A549 (cell line): ENCODE results near the gene AFF1. TPM values are rescaled to one million over a fixed set of nuclear protein-coding genes. Genes with fewer than 3 reads are reported as not detected.

Experiments
- ATAC-seq, 2 experiments: fragments of 200-7000 bp in 1 of 2; fragments of >200 bp in 1 of 2; cut with Nextera tagmentation in 1 of 2; cut with Tn5 transposase in 1 of 2; 3 replicates each; pipeline versions ENCODE4 v1.8.0 to v1.9.1; 2018 to 2020; ENCODE audit warnings: mild to moderate bottlenecking in 1 of 2, moderate library complexity in 1 of 2
- CTCF ChIA-PET: fragments of 300-600 bp; sonication (Branson Sonifier 250); formaldehyde crosslinking; extraction: SDS; loops from one replicate; lab custom pipeline; 2021; ENCODE audit warnings: antibody characterized with exemption, inconsistent platforms; lab: Yijun Ruan, JAX
- POLR2A ChIA-PET: fragments of 350-600 bp; formaldehyde crosslinking; extraction: SDS; loops from one replicate; lab custom pipeline; 2021; ENCODE audit warnings: antibody characterized with exemption, inconsistent platforms; lab: Yijun Ruan, JAX
- DNase-seq, 2 experiments: peaks; one replicate each; pipeline versions ENCODE4 v3.0.0 to v3.0.0-alpha.2; 2011 to 2016; ENCODE audit warnings: low read depth in 1 of 2, low spot score in 1 of 2
- FAIRE-seq: peaks from 2 replicates; lab custom pipeline; 2011; peaks lifted over from hg19 to GRCh38; lab: Jason Lieb, UNC
- H3K27ac ChIP-seq, 2 experiments: fragments of >200 bp; sonication (Bioruptor Twin); formaldehyde crosslinking; 3 replicates each; pipeline ENCODE4 v1.5.1; 2016 to 2017
- H3K4me1 ChIP-seq: fragments of >200 bp; sonication (Bioruptor Twin); formaldehyde crosslinking; 3 replicates; pipeline ENCODE4 v1.6.1; 2016
- H3K4me2 ChIP-seq: fragments of >200 bp; sonication (Bioruptor Twin); formaldehyde crosslinking; 3 replicates; pipeline ENCODE4 v1.6.1; 2016
- H3K4me3 ChIP-seq: fragments of >200 bp; sonication (Bioruptor Twin); formaldehyde crosslinking; 3 replicates; pipeline ENCODE4 v1.5.1; 2016
- H3K9me3 ChIP-seq: fragments of >200 bp; sonication (Bioruptor Twin); formaldehyde crosslinking; 3 replicates; pipeline ENCODE4 v1.6.1; 2016
- ATOH8 ChIP-seq: fragments of 250-450 bp; sonication (Bioruptor Pico); IDR thresholded peaks from 2 replicates; pipeline ENCODE4 v1.5.0; 2020; ENCODE audit warnings: low read depth, mild to moderate bottlenecking, moderate library complexity
- BCL3 ChIP-seq: fragments of >200 bp; sonication (Bioruptor Twin); formaldehyde crosslinking; IDR thresholded peaks from 3 replicates; pipeline ENCODE4 v1.6.1; 2016
- BHLHE40 ChIP-seq: IDR thresholded peaks from 2 replicates; pipeline ENCODE4 v1.6.1; 2012; ENCODE audit warnings: low read depth, low read length, inconsistent platforms
- CEBPB ChIP-seq, 2 experiments: fragments of >200 bp in 1 of 2; sonication (Bioruptor Twin) in 1 of 2; formaldehyde crosslinking in 1 of 2; IDR thresholded peaks; 2 replicates each; pipeline ENCODE4 v1.6.1; 2012 to 2016
- CHD2 ChIP-seq: fragments of 150-350 bp; IDR thresholded peaks from 2 replicates; pipeline ENCODE4 v1.6.1; 2014; ENCODE audit warnings: low read length; ENCODE audit not compliant: partially characterized antibody
- CHD4 ChIP-seq: fragments of 200-600 bp; sonication (generic); IDR thresholded peaks from 2 replicates; pipeline ENCODE4 v1.6.1; 2016; ENCODE audit warnings: antibody characterized with exemption, mild to moderate bottlenecking, borderline replicate concordance
- CTCF ChIP-seq: fragments of >200 bp; sonication (Bioruptor Twin); formaldehyde crosslinking; IDR thresholded peaks from 3 replicates; pipeline ENCODE4 v1.5.1; 2016
- EHF ChIP-seq: fragments of 250-450 bp; sonication (Bioruptor Pico); IDR thresholded peaks from 2 replicates; pipeline ENCODE4 v1.5.0; 2020; ENCODE audit warnings: mild to moderate bottlenecking
- EHMT2 ChIP-seq: fragments of 200-600 bp; sonication (generic); IDR thresholded peaks from 2 replicates; pipeline ENCODE4 v1.6.1; 2016; ENCODE audit warnings: antibody characterized with exemption, low read depth, mild to moderate bottlenecking, moderate library complexity
- ELK1 ChIP-seq: fragments of 150-350 bp; IDR thresholded peaks from 2 replicates; pipeline ENCODE4 v1.6.1; 2014; ENCODE audit warnings: low read depth, mild to moderate bottlenecking, low read length
- EP300 ChIP-seq, 2 experiments: fragments of >200 bp; sonication (Bioruptor Twin); formaldehyde crosslinking; IDR thresholded peaks; 2 replicates in 1 of 2; 3 replicates in 1 of 2; pipeline ENCODE4 v1.6.1; 2016 to 2017
- FOSL2 ChIP-seq, 2 experiments: fragments of 450-650 bp in 1 of 2; fragments of >200 bp in 1 of 2; sonication (Bioruptor Twin) in 1 of 2; formaldehyde crosslinking; IDR thresholded peaks; 2 replicates each; pipeline versions ENCODE4 v1.5.0 to v1.6.1; 2016 to 2020; ENCODE audit warnings: mild to moderate bottlenecking in 1 of 2, moderate library complexity in 1 of 2
- FOXS1 ChIP-seq: fragments of 250-450 bp; sonication (Bioruptor Pico); IDR thresholded peaks from 2 replicates; pipeline ENCODE4 v1.5.0; 2020; ENCODE audit warnings: mild to moderate bottlenecking, moderate library complexity
- HDAC2 ChIP-seq: fragments of 200-600 bp; sonication (generic); IDR thresholded peaks from 2 replicates; pipeline ENCODE4 v1.6.1; 2016
- JUN ChIP-seq, 2 experiments: fragments of >200 bp; sonication (Bioruptor Twin); formaldehyde crosslinking; IDR thresholded peaks; 2 replicates in 1 of 2; 3 replicates in 1 of 2; pipeline ENCODE4 v1.6.1; 2016 to 2017
- JUNB ChIP-seq: fragments of >200 bp; sonication (Bioruptor Twin); formaldehyde crosslinking; IDR thresholded peaks from 2 replicates; pipeline ENCODE4 v1.6.1; 2016
- KDM5A ChIP-seq: fragments of 200-600 bp; sonication (generic); IDR thresholded peaks from 2 replicates; pipeline ENCODE4 v1.6.1; 2016; ENCODE audit warnings: antibody characterized with exemption, mild to moderate bottlenecking
- MAZ ChIP-seq: fragments of 150-350 bp; IDR thresholded peaks from 2 replicates; pipeline ENCODE4 v1.6.1; 2014; ENCODE audit warnings: antibody characterized with exemption, low read depth, low read length, borderline replicate concordance
- NFE2L2 ChIP-seq: fragments of 150-350 bp; conservative IDR thresholded peaks from 2 replicates; pipeline ENCODE4 v1.6.1; 2014; ENCODE audit warnings: low read length
- NPAS2 ChIP-seq: fragments of 250-450 bp; sonication (Bioruptor Pico); IDR thresholded peaks from 2 replicates; pipeline ENCODE4 v1.8.0; 2022; ENCODE audit warnings: mild to moderate bottlenecking, moderate library complexity, borderline replicate concordance
- NR3C1 ChIP-seq: fragments of >200 bp; sonication (Bioruptor Twin); formaldehyde crosslinking; IDR thresholded peaks from 3 replicates; pipeline ENCODE4 v1.6.1; 2017
- POLR2AphosphoS2 ChIP-seq: conservative IDR thresholded peaks from 2 replicates; pipeline ENCODE4 v1.6.1; 2012; ENCODE audit warnings: low read length, improper control_type of control experiment, inconsistent platforms
- RCOR1 ChIP-seq: fragments of 150-350 bp; IDR thresholded peaks from 2 replicates; pipeline ENCODE4 v1.6.1; 2014; ENCODE audit warnings: antibody characterized with exemption, low read length, low read depth
- RFX5 ChIP-seq: fragments of 450-650 bp; IDR thresholded peaks from 2 replicates; pipeline ENCODE4 v1.7.1; 2014; ENCODE audit warnings: antibody characterized with exemption, mild to moderate bottlenecking, moderate library complexity
- SREBF2 ChIP-seq: fragments of 450-650 bp; IDR thresholded peaks from 2 replicates; pipeline ENCODE4 v1.6.1; 2014; ENCODE audit warnings: mild to moderate bottlenecking, moderate library complexity
- TFCP2L1 ChIP-seq: fragments of 250-450 bp; sonication (Bioruptor Pico); IDR thresholded peaks from 2 replicates; pipeline ENCODE4 v1.5.0; 2021; ENCODE audit warnings: mild to moderate bottlenecking
- TP53 ChIP-seq: fragments of 250-450 bp; sonication (Bioruptor Pico); IDR thresholded peaks from 2 replicates; pipeline ENCODE4 v1.5.0; 2021; ENCODE audit warnings: mild to moderate bottlenecking, moderate library complexity
- ZFP36 ChIP-seq: fragments of 450-650 bp; IDR thresholded peaks from 2 replicates; pipeline ENCODE4 v1.6.1; 2014; ENCODE audit warnings: borderline replicate concordance; ENCODE audit not compliant: partially characterized antibody
- ZSCAN20 ChIP-seq: fragments of 250-450 bp; sonication (Bioruptor Pico); IDR thresholded peaks from 2 replicates; pipeline ENCODE4 v1.8.0; 2022; ENCODE audit warnings: mild to moderate bottlenecking, moderate library complexity
- WGBS: methylation state at CpG from one replicate; pipeline ENCODE4 v1.1.6; 2017; ENCODE audit errors: missing lambda C conversion rate; 5-methylcytosine and 5-hydroxymethylcytosine counted together
- polyA plus RNA-seq, 4 experiments: library from polyadenylated mRNA; depleted of rRNA in 3 of 4; stranded (reverse); fragments of >200 nt; fragmentation: RNase III in 1 of 4; extraction: RNeasy Plus Mini Kit Qiagen cat#74134 plus additional on column Dnase treatment in 1 of 4; gene quantifications; 2 replicates in 3 of 4; 3 replicates in 1 of 4; pipeline ENCODE4 v1.2.3, GENCODE V29; 2011 to 2017

The AFF1 gene
- polyA plus RNA-seq, 2 of the 4 experiments (the other 2 are of a cell fraction), result 13.7 to 15.4 TPM

- POLR2A ChIA-PET, result no interaction called here
- Histone ChIP-seq H3K27ac (no peak overlapping the region), H3K4me3 (no peak overlapping the region), H3K4me2 (no peak overlapping the region), H3K9me3 (no peaks in the 10 kb centered on the region), H3K4me1 (peaks cover 21% of the 10 kb centered on the region; the same call in 2 of the 3 replicates)
- ATAC-seq, result no peak
- no peak for FAIRE-seq
- no peak for TF ChIP-seq EP300 (IDR thresholded peaks at IDR 0.05)
- TF ChIP-seq RFX5, result no peak
- no peak for TF ChIP-seq FOSL2 (IDR thresholded peaks at IDR 0.05)
- no peak for TF ChIP-seq FOSL2 (CRISPR knock-in tag; IDR thresholded peaks at IDR 0.05)
- TF ChIP-seq CHD2, result no peak
- no peak for TF ChIP-seq CTCF
- TF ChIP-seq KDM5A, result no peak
- TF ChIP-seq NFE2L2, result no peak
- TF ChIP-seq EHF, result no peak
- no peak for TF ChIP-seq SREBF2
- no peak for TF ChIP-seq TP53 (CRISPR knock-in tag)
- no peak for TF ChIP-seq CHD4
- TF ChIP-seq POLR2AphosphoS2, result no peak
- no peak for TF ChIP-seq ZSCAN20
- TF ChIP-seq TFCP2L1 (CRISPR knock-in tag), result no peak
- no peak for TF ChIP-seq RCOR1
- TF ChIP-seq FOXS1, result no peak
- TF ChIP-seq MAZ, result no peak
- TF ChIP-seq ELK1, result no peak
- 95% methylated on average over 6 of the region's 6 CpGs for WGBS
- DNase-seq, result no peak
- CTCF ChIA-PET, result interaction anchor here (0.8 to 2.2 kb wide), 2 partner anchors 9 to 80 kb away, joined by 3 to 13 read pairs; no protein-coding TSS in a partner anchor
Observed at GRCh38 chr4:87002682-87003043, 67.9 kb downstream of the AFF1 start.

GRCh38 chr4:87003266-87003665, 68.5 kb downstream of the AFF1 start:
- no peak overlapping the region for H3K4me2 ChIP-seq
- TF ChIP-seq BCL3, result no peak
- no peak for TF ChIP-seq KDM5A
- TF ChIP-seq ZSCAN20, result no peak
- TF ChIP-seq JUNB, result no peak
- no peak for TF ChIP-seq CEBPB (IDR thresholded peaks at IDR 0.05)
- peaks cover 23% of the 10 kb centered on the region; the same call in 2 of the 3 replicates for H3K4me1 ChIP-seq
- ATAC-seq (no peak), DNase-seq (no peak), FAIRE-seq (no peak)
- H3K4me3 ChIP-seq, result no peak overlapping the region
- whole genome bisulfite sequencing, result 95% methylated on average over 2 of the region's 2 CpGs
- H3K9me3 ChIP-seq, result no peaks in the 10 kb centered on the region
- ChIA-PET POLR2A (no interaction called here), CTCF (interaction anchor here (2.2 kb wide), 1 partner anchor 81 kb away, joined by 13 read pairs; no protein-coding TSS in a partner anchor)
- H3K27ac ChIP-seq, result no peak overlapping the region

GRCh38 chr4:87005369-87005689, 70.5 kb downstream of the AFF1 start:
- 90% methylated on average over 1 of the region's 1 CpG for WGBS
- ATAC-seq (no peak), FAIRE-seq (no peak), DNase-seq (no peak)
- ChIA-PET POLR2A (interaction anchor here (1.0 to 2.8 kb wide), 5 partner anchors 27 to 215 kb away, joined by 3 to 62 read pairs (median 6); partner anchors contain the start of genes AFF1 and KLHL8), CTCF (interaction anchor here (1.6 to 1.9 kb wide), 2 partner anchors 71 to 82 kb away, joined by 5 to 6 read pairs; partner anchors contain the start of gene AFF1)
- Histone ChIP-seq H3K4me2 (peak overlapping the region; percentile 68), H3K4me1 (peaks cover 32% of the 10 kb centered on the region), H3K4me3 (no peak overlapping the region), H3K9me3 (no peaks in the 10 kb centered on the region), H3K27ac (no peak overlapping the region; a peak in 1 of 6 replicates)
- TF ChIP-seq NR3C1 (no peak), CHD4 (no peak), JUN (IDR thresholded peaks at IDR 0.05) (no peak), ATOH8 (CRISPR knock-in tag) (no peak), CHD2 (no peak), NPAS2 (CRISPR knock-in tag) (no peak), ELK1 (no peak), HDAC2 (no peak), EHMT2 (no peak), RCOR1 (no peak), ZFP36 (no peak), FOXS1 (no peak), BHLHE40 (no peak), FOSL2 (IDR thresholded peaks at IDR 0.05) (no peak), FOSL2 (CRISPR knock-in tag; IDR thresholded peaks at IDR 0.05) (no peak)
